Progenitor cell of endocrine pancreas (in vitro differentiated cells): ENCODE data around the gene NFX1. TPM values are rescaled to one million over a fixed set of nuclear protein-coding genes. Genes with fewer than 3 reads are reported as not detected.

Experiments
- DNase-seq: peaks from one replicate; pipeline ENCODE4 v3.0.0; 2021; ENCODE audit warnings: low spot score; ENCODE audit not compliant: unreplicated experiment
- H3K27ac Mint-ChIP-seq: 2 replicates; pipeline ENCODE4 v1.8.0; 2021; ENCODE audit warnings: mild to moderate bottlenecking, moderate library complexity, mixed read lengths
- H3K27me3 Mint-ChIP-seq: 2 replicates; pipeline ENCODE4 v1.8.0; 2021; ENCODE audit warnings: mixed read lengths
- H3K36me3 Mint-ChIP-seq: 2 replicates; pipeline ENCODE4 v1.8.0; 2022; ENCODE audit warnings: mixed read lengths; ENCODE audit not compliant: insufficient read depth
- H3K4me1 Mint-ChIP-seq: 2 replicates; pipeline ENCODE4 v1.8.0; 2021; ENCODE audit warnings: low read depth, mixed read lengths
- H3K4me3 Mint-ChIP-seq: 2 replicates; pipeline ENCODE4 v1.8.0; 2021; ENCODE audit warnings: low read depth, mild to moderate bottlenecking, moderate library complexity, mixed read lengths
- H3K9me3 Mint-ChIP-seq: 2 replicates; pipeline ENCODE4 v1.8.0; 2021; ENCODE audit warnings: low read depth, mixed read lengths
- total RNA-seq: library from RNA; stranded (reverse); gene quantifications from 2 replicates; pipeline ENCODE4 v1.2.1, GENCODE V29; 2021
- TF ChIP-seq, protein P1 (sequence below): fragments of 200-600 bp; sonication (generic); IDR thresholded peaks from one replicate; pipeline ENCODE4 v1.5.0; 2021; ENCODE audit warnings: antibody characterized with exemption, mild to moderate bottlenecking; ENCODE audit not compliant: unreplicated experiment

NFX1 gene
- total RNA-seq, 1 donor from 2014 or later, result 29.4 TPM

DNA sequence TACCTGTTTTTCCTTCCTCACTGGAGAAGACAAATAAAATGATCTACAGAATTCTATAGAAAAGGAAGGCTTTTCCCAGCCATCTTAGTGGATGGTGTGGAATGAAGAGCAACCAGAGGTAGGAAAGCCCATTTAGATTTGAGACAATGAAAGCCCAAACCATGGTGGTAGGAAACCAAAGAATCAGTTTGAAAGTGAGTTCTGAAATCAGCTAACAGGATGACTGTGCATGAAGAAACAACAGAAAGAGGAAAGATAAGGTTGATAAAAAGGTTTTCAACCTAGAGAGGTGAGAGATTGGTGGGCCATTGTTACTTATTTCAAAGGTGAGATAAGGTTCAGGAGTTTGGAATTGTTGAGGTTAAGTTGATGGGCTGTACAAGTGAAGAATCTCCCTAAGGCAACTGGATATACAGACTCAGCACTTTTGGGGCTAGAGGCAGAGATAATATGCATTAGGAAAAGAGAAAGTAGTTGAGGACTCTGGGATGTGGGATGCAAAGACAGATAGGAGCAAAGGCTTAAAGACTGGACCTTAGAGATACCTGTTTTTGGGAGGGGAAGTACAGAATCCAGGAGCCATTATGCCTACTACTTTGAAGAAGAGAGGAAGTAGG is 23.1 kb upstream of the NFX1 start:
- Mint-ChIP-seq H3K27me3 (no peaks in the 10 kb centered on the region), H3K27ac (no peak overlapping the region), H3K4me1 (peaks cover 21% of the 10 kb centered on the region), H3K4me3 (no peak overlapping the region), H3K9me3 (no peaks in the 10 kb centered on the region), H3K36me3 (peaks cover 10% of the 10 kb centered on the region)
- no peak for DNase-seq
- TF ChIP-seq, protein P1, sequence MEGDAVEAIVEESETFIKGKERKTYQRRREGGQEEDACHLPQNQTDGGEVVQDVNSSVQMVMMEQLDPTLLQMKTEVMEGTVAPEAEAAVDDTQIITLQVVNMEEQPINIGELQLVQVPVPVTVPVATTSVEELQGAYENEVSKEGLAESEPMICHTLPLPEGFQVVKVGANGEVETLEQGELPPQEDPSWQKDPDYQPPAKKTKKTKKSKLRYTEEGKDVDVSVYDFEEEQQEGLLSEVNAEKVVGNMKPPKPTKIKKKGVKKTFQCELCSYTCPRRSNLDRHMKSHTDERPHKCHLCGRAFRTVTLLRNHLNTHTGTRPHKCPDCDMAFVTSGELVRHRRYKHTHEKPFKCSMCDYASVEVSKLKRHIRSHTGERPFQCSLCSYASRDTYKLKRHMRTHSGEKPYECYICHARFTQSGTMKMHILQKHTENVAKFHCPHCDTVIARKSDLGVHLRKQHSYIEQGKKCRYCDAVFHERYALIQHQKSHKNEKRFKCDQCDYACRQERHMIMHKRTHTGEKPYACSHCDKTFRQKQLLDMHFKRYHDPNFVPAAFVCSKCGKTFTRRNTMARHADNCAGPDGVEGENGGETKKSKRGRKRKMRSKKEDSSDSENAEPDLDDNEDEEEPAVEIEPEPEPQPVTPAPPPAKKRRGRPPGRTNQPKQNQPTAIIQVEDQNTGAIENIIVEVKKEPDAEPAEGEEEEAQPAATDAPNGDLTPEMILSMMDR, result no peak

DNA sequence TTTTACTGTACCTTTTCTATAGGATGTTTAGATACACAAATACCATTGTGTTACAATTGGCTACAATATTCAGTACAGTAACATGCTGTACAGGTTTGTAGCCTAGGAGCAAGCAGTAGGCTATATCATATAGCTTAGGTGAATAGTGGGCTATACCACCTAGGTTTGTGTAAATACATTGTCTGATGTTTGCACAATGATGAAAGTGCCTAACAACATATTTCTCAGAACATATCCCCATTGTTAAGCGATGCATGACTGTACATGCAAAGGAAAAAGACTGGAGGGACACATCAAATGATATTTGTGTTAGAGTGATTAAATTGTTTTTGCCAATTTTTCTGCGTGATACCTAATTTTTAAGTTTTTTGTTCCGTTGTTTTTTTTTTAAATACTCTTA is 20.2 kb upstream of the NFX1 start:
- Mint-ChIP-seq H3K4me3 (no peak overlapping the region), H3K36me3 (peaks cover 10% of the 10 kb centered on the region), H3K4me1 (peaks cover 12% of the 10 kb centered on the region), H3K9me3 (no peaks in the 10 kb centered on the region), H3K27me3 (no peaks in the 10 kb centered on the region), H3K27ac (no peak overlapping the region)
- no peak for DNase-seq
- TF ChIP-seq, protein P1, result no peak

DNA sequence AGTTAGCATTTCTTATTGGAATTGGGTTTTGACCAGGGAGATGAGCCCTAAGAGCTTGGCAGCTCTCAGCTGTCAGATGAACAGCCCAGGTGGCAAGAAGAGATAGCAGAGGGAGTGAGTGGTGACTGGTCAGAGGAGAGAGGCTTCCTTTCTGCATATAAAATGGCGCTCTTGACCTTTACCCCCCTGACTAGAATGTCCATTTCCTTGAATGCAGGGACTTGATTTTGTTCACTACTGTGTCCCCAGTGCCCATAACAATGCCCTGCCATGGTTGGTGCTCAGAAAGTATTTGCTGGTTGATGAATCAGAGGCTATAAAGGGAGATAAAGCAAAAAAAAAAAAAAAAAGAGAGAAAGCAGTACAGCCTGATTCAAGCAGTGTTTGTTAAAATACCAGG is 18.3 kb upstream of the NFX1 start:
- H3K27me3 Mint-ChIP-seq, result no peaks in the 10 kb centered on the region
- no peak for DNase-seq
- H3K36me3 Mint-ChIP-seq, result peaks cover 10% of the 10 kb centered on the region
- TF ChIP-seq, protein P1, result no peak
- H3K4me3 Mint-ChIP-seq, result no peak overlapping the region
- peak overlapping the region; percentile 24 for H3K27ac Mint-ChIP-seq
- H3K4me1 Mint-ChIP-seq, result no peaks in the 10 kb centered on the region
- no peaks in the 10 kb centered on the region for H3K9me3 Mint-ChIP-seq

- no peak overlapping the region for H3K27ac Mint-ChIP-seq
- H3K36me3 Mint-ChIP-seq, result peaks cover 17% of the 10 kb centered on the region
- no peaks in the 10 kb centered on the region for H3K4me1 Mint-ChIP-seq
- TF ChIP-seq, protein P1, result no peak
- no peaks in the 10 kb centered on the region for H3K9me3 Mint-ChIP-seq
- no peak for DNase-seq
- H3K4me3 Mint-ChIP-seq, result no peak overlapping the region
- H3K27me3 Mint-ChIP-seq, result no peaks in the 10 kb centered on the region
These were observed 16.9 kb upstream of the NFX1 start for GRCh38 chr9:33273266-33273971.

DNA sequence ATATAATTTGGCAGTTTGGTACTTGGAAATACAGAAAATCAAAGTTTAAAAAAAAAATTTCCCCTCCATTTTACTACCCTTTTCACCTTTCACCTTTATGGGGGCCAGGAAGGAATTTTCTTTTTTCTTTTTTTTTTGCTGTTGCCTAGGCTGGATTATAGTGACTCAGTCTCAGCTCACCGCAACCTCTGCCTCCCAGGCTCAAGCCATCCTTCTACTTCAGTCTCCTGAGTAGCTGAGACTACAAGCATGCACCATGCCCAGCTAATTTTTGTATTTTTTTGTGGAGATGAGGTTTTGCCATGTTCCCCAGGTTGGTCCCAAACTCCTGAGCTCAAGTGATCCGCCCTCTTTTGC is 16.4 kb upstream of the NFX1 start:
- DNase-seq, result no peak
- no peaks in the 10 kb centered on the region for H3K27me3 Mint-ChIP-seq
- H3K4me3 Mint-ChIP-seq, result no peak overlapping the region
- no peaks in the 10 kb centered on the region for H3K9me3 Mint-ChIP-seq
- TF ChIP-seq, protein P1, result no peak
- no peaks in the 10 kb centered on the region for H3K4me1 Mint-ChIP-seq
- H3K27ac Mint-ChIP-seq, result no peak overlapping the region
- peaks cover 18% of the 10 kb centered on the region for H3K36me3 Mint-ChIP-seq
